ENCODE data around the gene TJP1. TPM values are rescaled to one million over a fixed set of nuclear protein-coding genes. Genes with fewer than 3 reads are reported as not detected.

The TJP1 gene
- polyA plus RNA-seq (ENCODE audit: insufficient read depth in 1 of 5, insufficient read length in 5 of 5, low replicate concordance in 1 of 5), result 100 to 1,000 TPM in 4 of 5 donors, 10 to 100 TPM in 1; 76.5 to 119 (median 114) TPM
- long read RNA-seq, donor 1, partial matches to known transcripts, result 338 of 344 reads
- long read RNA-seq, donor 1, other reads (novel, unspliced or antisense), result 0 of 344 reads
- long read RNA-seq, donor 2, full-length matches to known transcripts, result 2 of 14 reads
- long read RNA-seq, donor 2, partial matches to known transcripts, result 12 of 14 reads
- long read RNA-seq, donor 2, other reads (novel, unspliced or antisense), result 0 of 14 reads
- long read RNA-seq, donor 3, partial matches to known transcripts, result 21 of 22 reads
- long read RNA-seq, donor 3, other reads (novel, unspliced or antisense), result 0 of 22 reads
- long read RNA-seq, donor 4, partial matches to known transcripts, result 18 of 19 reads
- long read RNA-seq, donor 4, other reads (novel, unspliced or antisense), result 0 of 19 reads
- long read RNA-seq, donor 5, partial matches to known transcripts, result 49 of 53 reads
- long read RNA-seq, donor 5, other reads (novel, unspliced or antisense), result 0 of 53 reads
- long read RNA-seq, donor 6, partial matches to known transcripts, result 40 of 43 reads
- long read RNA-seq, donor 6, other reads (novel, unspliced or antisense), result 0 of 43 reads
- long read RNA-seq, donor 7, partial matches to known transcripts, result 36 of 38 reads
- long read RNA-seq, donor 7, other reads (novel, unspliced or antisense), result 0 of 38 reads
- long read RNA-seq, donor 8, partial matches to known transcripts, result 16 of 18 reads
- long read RNA-seq, donor 8, other reads (novel, unspliced or antisense), result 0 of 18 reads

GRCh38 chr15:29822100-29822683 lies at the start of gene TJP1:
TJP1 (minus strand) TSS chr15:29822468; CDS start chr15:29822028, 440 bp downstream.
- peak; percentile 80 to 83 for DNase-seq

DNA sequence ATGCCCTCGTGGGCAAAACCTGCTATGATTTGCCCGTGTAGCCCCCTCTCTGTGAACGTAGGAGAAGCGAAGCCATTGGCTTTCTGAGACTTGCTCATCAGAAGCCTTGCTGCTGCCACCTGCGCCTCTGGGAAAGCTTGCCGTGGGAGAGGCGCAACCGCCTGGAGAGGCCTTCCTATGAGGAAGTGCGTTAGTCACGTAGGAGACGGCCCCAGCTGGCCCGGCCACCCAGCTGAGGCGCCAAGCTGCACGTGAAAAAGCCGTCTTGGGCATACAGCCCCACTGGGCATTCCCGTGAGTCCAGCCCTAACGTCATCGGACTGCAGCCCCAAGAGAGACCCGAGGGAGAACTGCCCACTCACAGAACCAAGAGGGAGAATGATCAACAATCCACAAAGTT lies 49.1 kb upstream of the TJP1 start:
- no peak for DNase-seq

DNA sequence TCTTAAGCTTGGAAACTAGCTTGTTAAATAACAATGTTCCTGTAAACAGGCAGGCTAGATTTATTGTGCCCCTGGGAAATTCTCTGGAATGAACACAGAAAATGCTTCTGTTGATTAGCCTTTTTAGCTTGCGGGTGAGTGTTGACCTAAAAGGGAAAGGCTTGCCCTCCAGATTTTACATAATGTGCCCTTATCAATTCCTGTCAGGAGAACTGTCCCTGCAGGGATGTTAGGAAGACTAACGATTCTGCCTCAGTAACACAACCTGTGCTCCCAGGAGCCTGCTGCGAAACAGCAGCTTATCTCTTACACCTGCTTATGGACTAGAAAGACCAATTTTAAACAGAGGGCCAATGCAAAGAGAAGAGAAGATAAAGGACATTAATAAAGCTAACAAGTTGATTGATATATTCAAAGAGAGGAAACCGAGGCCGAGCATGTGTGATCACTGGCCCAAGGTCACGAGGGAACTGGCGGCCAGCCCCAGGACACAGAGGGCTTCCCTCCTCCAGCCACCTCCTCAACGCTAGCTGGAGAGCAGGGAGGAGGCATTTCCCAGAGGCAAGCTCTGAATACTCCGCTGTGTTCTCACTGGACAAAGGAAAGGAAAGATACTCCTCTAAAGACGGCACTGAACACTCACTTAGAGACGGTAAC lies 48.4 kb upstream of the TJP1 start:
- DNase-seq, result no peak

- DNase-seq, result no peak
These were observed 45.2 kb upstream of the TJP1 start for GRCh38 chr15:29867241-29868000.

GRCh38 chr15:29866337-29866736 lies 44.1 kb upstream of the TJP1 start:
- no peak for DNase-seq

DNA sequence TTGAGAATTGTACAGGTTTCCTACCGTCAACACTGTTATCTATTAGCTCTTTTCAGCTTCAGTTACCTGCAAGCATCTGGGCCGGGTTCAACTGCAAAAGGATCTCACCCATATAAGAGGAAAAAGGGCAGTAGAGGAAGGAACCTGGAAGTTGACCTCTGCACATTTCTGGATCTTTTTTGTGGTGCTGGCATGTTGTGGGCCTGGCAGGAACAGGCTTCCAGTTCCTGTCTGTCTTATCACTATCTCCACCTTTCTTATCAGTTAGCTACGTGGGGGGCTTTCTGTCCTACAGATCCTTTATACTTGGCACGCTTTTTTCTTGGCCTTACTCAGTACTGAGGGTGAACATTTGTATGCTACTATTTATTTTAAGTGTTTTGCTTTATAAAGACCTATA lies 42.2 kb upstream of the TJP1 start:
- DNase-seq, result no peak

DNA sequence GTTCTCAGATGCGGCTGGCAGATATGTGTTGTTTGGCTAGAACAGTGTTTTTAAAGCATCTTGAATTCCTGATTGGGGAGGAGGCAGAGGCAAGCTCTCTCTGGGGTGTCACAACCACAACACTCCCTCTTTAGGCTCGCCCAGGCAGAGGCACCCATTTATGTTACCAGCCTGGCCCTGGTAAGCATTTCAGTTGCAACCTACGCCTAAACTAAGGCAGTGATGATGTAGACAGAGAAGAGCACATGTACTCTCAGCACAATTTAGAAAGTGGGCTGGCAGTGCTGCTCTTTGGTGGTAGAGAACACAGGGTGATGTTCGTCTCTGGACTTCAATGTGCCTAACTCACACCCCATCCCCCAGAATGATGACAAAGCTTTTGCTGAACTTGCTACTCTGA lies 41.2 kb upstream of the TJP1 start:
- DNase-seq, result no peak

DNA sequence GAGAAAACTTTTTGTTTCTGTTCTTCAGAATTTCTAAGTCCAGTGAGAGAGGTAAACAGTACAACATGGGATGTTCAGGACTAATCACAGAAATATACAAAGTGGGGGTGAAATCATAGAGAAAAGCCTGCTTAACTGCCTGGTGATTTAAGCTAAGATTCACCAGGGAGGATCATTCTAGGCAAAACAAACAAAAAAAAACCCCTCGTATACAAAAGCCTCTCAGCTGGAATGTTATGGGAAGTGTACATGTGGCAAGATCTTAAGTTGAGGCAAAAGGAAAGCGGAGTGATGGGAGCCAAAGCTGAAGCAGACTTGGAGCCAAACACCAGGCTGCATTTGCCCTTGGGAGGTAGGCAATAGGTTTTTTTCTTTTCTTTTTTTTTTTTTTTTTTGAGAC lies 40.0 kb upstream of the TJP1 start:
- DNase-seq, result no peak

- no peak for DNase-seq
These were observed 38.6 kb upstream of the TJP1 start for GRCh38 chr15:29860872-29861271.

- DNase-seq, result no peak
These were observed 37.9 kb upstream of the TJP1 start for GRCh38 chr15:29859973-29860715.

- DNase-seq, result no peak
These were observed 37.0 kb upstream of the TJP1 start for GRCh38 chr15:29859293-29859692.

GRCh38 chr15:29857221-29857789 lies 35.0 kb upstream of the TJP1 start:
- DNase-seq, result no peak

GRCh38 chr15:29854413-29854812 lies 32.1 kb upstream of the TJP1 start:
- no peak for DNase-seq

GRCh38 chr15:29853211-29853987 lies 31.1 kb upstream of the TJP1 start:
- DNase-seq, result no peak

- no peak for DNase-seq
These were observed 29.9 kb upstream of the TJP1 start for GRCh38 chr15:29852201-29852600.

GRCh38 chr15:29849716-29850115 lies 27.4 kb upstream of the TJP1 start:
- DNase-seq, result no peak

- no peak for DNase-seq
These were observed 26.9 kb upstream of the TJP1 start for GRCh38 chr15:29849218-29849617.

- DNase-seq, result no peak
These were observed 22.1 kb upstream of the TJP1 start for GRCh38 chr15:29844290-29844903.

GRCh38 chr15:29842290-29842689 lies 20.0 kb upstream of the TJP1 start:
- no peak for DNase-seq

Data from right lung (tissue), 10 donors.